H9 (cell line): Measurements from ENCODE around the gene DAB1. TPM values are rescaled to one million over a fixed set of nuclear protein-coding genes. Genes with fewer than 3 reads are reported as not detected.

Source experiments
- DNase-seq: peaks from one replicate; pipeline ENCODE4 v3.0.0-alpha.2; 2017
- H2AFZ ChIP-seq: one replicate; pipeline ENCODE4 v1.6.1; 2013; ENCODE audit warnings: mild to moderate bottlenecking, low read length, control low read depth, moderate library complexity
- H2AK5ac ChIP-seq: 2 replicates; pipeline ENCODE4 v1.6.1; 2013; ENCODE audit warnings: low read length, control low read depth, mixed read lengths; ENCODE audit not compliant: insufficient read length
- H2BK120ac ChIP-seq: one replicate; pipeline ENCODE4 v1.6.1; 2013; ENCODE audit warnings: low read depth, mild to moderate bottlenecking, low read length, control low read depth, inconsistent platforms; ENCODE audit not compliant: poor library complexity, severe bottlenecking
- H2BK12ac ChIP-seq: 2 replicates; pipeline ENCODE4 v1.6.1; 2013; ENCODE audit warnings: low read length, control low read depth, mixed read lengths, low read depth; ENCODE audit not compliant: insufficient read length
- H2BK15ac ChIP-seq: 2 replicates; pipeline ENCODE4 v1.6.1; 2013; ENCODE audit warnings: low read depth, low read length, control low read depth
- H2BK20ac ChIP-seq: one replicate; pipeline ENCODE4 v1.6.1; 2013; ENCODE audit warnings: low read depth, mild to moderate bottlenecking, low read length, control low read depth, inconsistent platforms; ENCODE audit not compliant: poor library complexity, severe bottlenecking
- H2BK5ac ChIP-seq: 2 replicates; pipeline ENCODE4 v1.6.1; 2013; ENCODE audit warnings: low read length, control low read depth, mixed read lengths; ENCODE audit not compliant: insufficient read length
- H3K14ac ChIP-seq: 2 replicates; pipeline ENCODE4 v1.6.1; 2013; ENCODE audit warnings: low read length, control low read depth; ENCODE audit not compliant: insufficient read depth
- H3K18ac ChIP-seq: 2 replicates; pipeline ENCODE4 v1.6.1; 2013; ENCODE audit warnings: low read depth, mild to moderate bottlenecking, mixed read lengths, low read length, control low read depth; ENCODE audit not compliant: insufficient read length
- H3K23ac ChIP-seq: 2 replicates; pipeline ENCODE4 v1.6.1; 2013; ENCODE audit warnings: low read length, control low read depth, mixed read lengths, low read depth; ENCODE audit not compliant: insufficient read length
- H3K23me2 ChIP-seq: 2 replicates; pipeline ENCODE4 v1.6.1; 2013; ENCODE audit warnings: low read depth, mild to moderate bottlenecking, mixed read lengths, low read length, control low read depth; ENCODE audit not compliant: insufficient read length, poor library complexity, severe bottlenecking
- H3K27ac ChIP-seq: 2 replicates; pipeline ENCODE4 v1.5.1; 2013; ENCODE audit warnings: low read length, control low read depth, mixed read lengths, low read depth; ENCODE audit not compliant: insufficient read length
- H3K27me3 ChIP-seq: 2 replicates; pipeline ENCODE4 v1.6.1; 2013; ENCODE audit warnings: low read length, control low read depth, inconsistent platforms; ENCODE audit not compliant: insufficient read depth
- H3K4ac ChIP-seq: 2 replicates; pipeline ENCODE4 v1.6.1; 2013; ENCODE audit warnings: low read depth, mild to moderate bottlenecking, control low read depth, inconsistent platforms, low read length, moderate library complexity
- H3K4me1 ChIP-seq: 2 replicates; pipeline ENCODE4 v1.6.1; 2013; ENCODE audit warnings: low read length, control low read depth, inconsistent platforms; ENCODE audit not compliant: insufficient read depth
- H3K4me2 ChIP-seq: 2 replicates; pipeline ENCODE4 v1.6.1; 2013; ENCODE audit warnings: low read length, control low read depth, mixed read lengths; ENCODE audit not compliant: insufficient read length, insufficient read depth
- H3K56ac ChIP-seq: 2 replicates; pipeline ENCODE4 v1.6.1; 2013; ENCODE audit warnings: low read depth, mild to moderate bottlenecking, mixed read lengths, low read length, control low read depth; ENCODE audit not compliant: insufficient read length
- H3K79me1 ChIP-seq: 2 replicates; pipeline ENCODE4 v1.6.1; 2013; ENCODE audit warnings: low read depth, mild to moderate bottlenecking, moderate library complexity, low read length, control low read depth, inconsistent platforms; ENCODE audit not compliant: insufficient read depth, poor library complexity, severe bottlenecking
- H3K79me2 ChIP-seq: 2 replicates; pipeline ENCODE4 v1.6.1; 2013; ENCODE audit warnings: low read length, control low read depth, inconsistent platforms; ENCODE audit not compliant: insufficient read depth
- H3K9ac ChIP-seq: 2 replicates; pipeline ENCODE4 v1.6.1; 2013; ENCODE audit warnings: low read length, control low read depth, mixed read lengths; ENCODE audit not compliant: insufficient read length; ENCODE audit errors: extremely low read depth
- H3K9me3 ChIP-seq: one replicate; pipeline ENCODE4 v1.6.1; 2013; ENCODE audit warnings: low read depth, low read length, inconsistent platforms; ENCODE audit not compliant: control insufficient read depth
- H3T11ph ChIP-seq: one replicate; pipeline ENCODE4 v1.6.1; 2013; ENCODE audit warnings: mild to moderate bottlenecking, low read length, control low read depth, inconsistent platforms
- H4K20me1 ChIP-seq: one replicate; pipeline ENCODE4 v1.6.1; 2013; ENCODE audit not compliant: control insufficient read depth, insufficient read length, insufficient read depth
- H4K5ac ChIP-seq: 2 replicates; pipeline ENCODE4 v1.6.1; 2013; ENCODE audit warnings: low read depth, mild to moderate bottlenecking, mixed read lengths, low read length, control low read depth; ENCODE audit not compliant: insufficient read length
- H4K8ac ChIP-seq: replicated peaks from 2 replicates; pipeline ENCODE4 v1.6.1; 2013; ENCODE audit warnings: low read length, control low read depth, mixed read lengths, low read depth; ENCODE audit not compliant: insufficient read length
- H4K91ac ChIP-seq: 2 replicates; pipeline ENCODE4 v1.6.1; 2013; ENCODE audit warnings: low read depth, mild to moderate bottlenecking, moderate library complexity, mixed read lengths, low read length, control low read depth; ENCODE audit not compliant: insufficient read length
- H3K27ac Mint-ChIP-seq, 3 experiments: 2 replicates in 2 of 3; 3 replicates in 1 of 3; pipeline ENCODE4 v1.8.0; 2020 to 2021; ENCODE audit warnings: mixed read lengths in 3 of 3, mild to moderate bottlenecking in 1 of 3, moderate library complexity in 1 of 3
- H3K27me3 Mint-ChIP-seq: 2 replicates; pipeline ENCODE4 v1.8.0; 2021; ENCODE audit warnings: low read depth, mild to moderate bottlenecking, moderate library complexity, mixed read lengths
- H3K36me3 Mint-ChIP-seq, 3 experiments: 2 replicates in 2 of 3; 3 replicates in 1 of 3; pipeline ENCODE4 v1.8.0; 2020 to 2021; ENCODE audit warnings: low read depth in 3 of 3, mixed read lengths in 3 of 3; ENCODE audit not compliant: insufficient read depth in 1 of 3
- H3K4me1 Mint-ChIP-seq, 2 experiments: 2 replicates each; pipeline ENCODE4 v1.8.0; 2020; ENCODE audit warnings: mixed read lengths in 2 of 2
- H3K4me3 Mint-ChIP-seq, 2 experiments: 2 replicates in 1 of 2; 3 replicates in 1 of 2; pipeline ENCODE4 v1.8.0; 2020 to 2021; ENCODE audit warnings: mild to moderate bottlenecking in 2 of 2, mixed read lengths in 2 of 2, moderate library complexity in 1 of 2
- H3K9me3 Mint-ChIP-seq, 2 experiments: 2 replicates in 1 of 2; 3 replicates in 1 of 2; pipeline ENCODE4 v1.8.0; 2020; ENCODE audit warnings: mild to moderate bottlenecking in 2 of 2, mixed read lengths in 2 of 2, moderate library complexity in 1 of 2
- CTCF ChIP-seq: fragments of 200-600 bp; sonication (generic); conservative IDR thresholded peaks from 3 replicates; pipeline ENCODE4 v1.8.0; 2021; ENCODE audit warnings: antibody characterized with exemption, mild to moderate bottlenecking
- WGBS: extraction: QIAGEN DNeasy Blood & Tissue Kit; methylation state at CpG from one replicate; pipeline ENCODE4 v1.1.7; 2013; ENCODE audit warnings: missing lambda C conversion rate, low lambda C conversion rate, mixed read lengths; ENCODE audit not compliant: insufficient read length; ENCODE audit errors: extremely low coverage; 5-methylcytosine and 5-hydroxymethylcytosine counted together
- total RNA-seq: library from RNA; stranded (reverse); gene quantifications from 2 replicates; pipeline ENCODE4 v1.2.1, GENCODE V29; 2021

DAB1 gene
- total RNA-seq, 1 experiment from 2014 or later, result 9.3 TPM

DNA sequence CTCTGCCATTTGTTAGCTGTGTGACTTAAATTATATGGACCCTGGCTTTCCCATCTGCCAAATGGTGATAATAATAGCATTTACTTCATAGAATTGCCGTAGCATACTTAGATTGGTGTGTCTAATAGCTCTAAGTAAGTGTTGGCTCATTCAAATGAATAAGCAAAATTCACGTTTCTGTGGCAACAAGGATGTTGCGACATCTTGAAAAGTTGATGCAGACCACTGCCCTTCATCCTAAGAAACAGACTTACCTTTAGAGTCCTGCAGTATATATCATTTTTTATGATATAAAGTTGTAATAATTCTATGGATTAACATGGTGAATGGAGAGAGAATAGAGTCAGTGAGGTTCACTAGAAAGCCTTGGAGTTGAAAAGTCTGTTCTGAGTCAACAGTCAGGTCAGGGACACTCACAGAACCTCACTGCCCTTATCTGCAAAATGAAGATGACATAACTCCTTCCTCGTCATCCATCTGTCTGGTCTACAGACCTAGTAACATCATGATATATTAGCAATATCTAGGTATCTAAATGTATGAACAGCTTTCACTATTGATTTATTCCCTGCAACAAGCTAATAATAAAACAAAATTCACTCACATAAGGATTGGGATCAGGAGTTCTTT is 290.8 kb downstream of the DAB1 start:
- no peak overlapping the region for H2BK20ac ChIP-seq
- H3K27ac ChIP-seq, result no peak overlapping the region
- no peaks in the 10 kb centered on the region for H3K79me1 ChIP-seq
- H3K9me3 Mint-ChIP-seq, result no peaks in the 10 kb centered on the region
- no peak overlapping the region for H2AK5ac ChIP-seq
- no peaks in the 10 kb centered on the region for H3K4me1 ChIP-seq
- no peak overlapping the region for H4K8ac ChIP-seq
- no peak overlapping the region for H3K4me2 ChIP-seq
- no peak overlapping the region for H3K9ac ChIP-seq
- no peak overlapping the region for H3K4ac ChIP-seq
- H3K56ac ChIP-seq, result no peak overlapping the region
- no peak overlapping the region for H2AFZ ChIP-seq
- H3K14ac ChIP-seq, result no peak overlapping the region
- H3K27me3 Mint-ChIP-seq, result peaks cover 2% of the 10 kb centered on the region; the same call in 1 of the 2 replicates
- TF ChIP-seq CTCF, result no peak
- peaks cover 4 to 7% of the 10 kb centered on the region in 2 experiments for H3K4me1 Mint-ChIP-seq
- no peak for DNase-seq
- no peak overlapping the region for H2BK12ac ChIP-seq
- H3K9me3 ChIP-seq, result no peaks in the 10 kb centered on the region
- no peak overlapping the region for H3T11ph ChIP-seq
- no peak overlapping the region for H2BK15ac ChIP-seq
- no CpG with 5 or more reads among the region's 4 CpGs for WGBS
- no peaks in the 10 kb centered on the region for H3K79me2 ChIP-seq
- H3K23me2 ChIP-seq, result no peaks in the 10 kb centered on the region
- no peak overlapping the region for H3K23ac ChIP-seq
- no peak overlapping the region for H4K91ac ChIP-seq
- no peak overlapping the region for H4K5ac ChIP-seq
- no peak overlapping the region for H2BK5ac ChIP-seq
- no peak overlapping the region for H3K18ac ChIP-seq
- H3K4me3 Mint-ChIP-seq, result no peak overlapping the region
- no peaks in the 10 kb centered on the region for H4K20me1 ChIP-seq
- no peak overlapping the region for H2BK120ac ChIP-seq
- no peaks in the 10 kb centered on the region for H3K27me3 ChIP-seq
- H3K36me3 Mint-ChIP-seq, result no peaks in the 10 kb centered on the region
- H3K27ac Mint-ChIP-seq, result no peak overlapping the region
